Prostate gland (tissue), 2 donors: ENCODE measurements around the gene TMEM151A.
A peak's percentile ranks its signal among the peaks of the same experiment; 100 is the strongest.

Experiments used
- CTCF ChIP-seq, 4 experiments: fragments of 200-600 bp in 2 of 4; fragments of 450-650 bp in 2 of 4; sonication (generic) in 2 of 4; IDR thresholded peaks; 1 replicate in 3 of 4; 2 replicates in 1 of 4; pipeline ENCODE4 v1.5.1; 2016 to 2019; ENCODE audit warnings: antibody characterized with exemption in 4 of 4, mild to moderate bottlenecking in 2 of 4, moderate library complexity in 2 of 4
- POLR2A ChIP-seq: fragments of 450-650 bp; IDR thresholded peaks from one replicate; pipeline ENCODE4 v1.6.1; 2016; ENCODE audit warnings: antibody characterized with exemption, mild to moderate bottlenecking
- POLR2AphosphoS5 ChIP-seq: sonication (generic); formaldehyde crosslinking; IDR thresholded peaks from one replicate; pipeline ENCODE4 v1.6.1; 2017; ENCODE audit warnings: antibody characterized with exemption

DNA sequence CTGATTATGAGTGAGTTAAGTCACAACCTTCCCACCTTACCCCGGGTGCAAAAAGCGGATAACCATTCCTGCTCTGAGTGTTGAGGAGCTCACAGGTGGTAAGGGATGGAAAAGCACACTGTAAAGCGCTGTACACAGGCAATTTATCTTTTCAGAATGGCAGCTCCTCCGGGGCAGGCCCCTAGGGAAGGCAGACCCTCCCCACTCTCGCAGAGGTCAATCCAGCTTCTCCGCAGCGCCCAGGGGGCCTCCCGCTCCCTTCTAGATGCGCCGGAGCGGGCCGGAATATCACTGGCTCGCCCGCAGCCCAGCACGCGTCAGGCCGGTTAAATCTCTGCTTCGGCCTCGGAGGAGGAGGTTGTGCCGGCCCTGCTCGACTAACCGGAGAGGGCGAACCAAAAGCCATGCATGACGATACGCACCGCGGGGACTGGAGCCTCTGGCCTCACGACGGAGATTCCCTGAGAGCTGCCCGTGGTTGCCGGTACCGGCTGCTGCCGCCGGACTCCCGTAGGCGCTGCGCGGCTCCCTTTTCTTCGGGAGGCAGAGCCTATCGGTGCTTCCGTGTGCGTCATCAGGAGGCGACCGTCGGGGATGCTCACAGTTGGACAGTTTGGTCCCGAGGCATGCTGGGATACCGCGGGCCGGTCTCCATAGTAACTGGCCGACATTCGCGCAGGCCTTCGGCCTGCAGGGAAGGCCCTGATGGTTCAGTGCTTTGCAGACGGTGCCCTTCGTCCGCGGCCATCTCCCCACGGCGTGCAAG, 53.0 kb downstream of the TMEM151A start, which contains the start of gene BRMS1:
- TF ChIP-seq POLR2A = peak; percentile 82
- peak; percentile 99 for TF ChIP-seq POLR2AphosphoS5
- peak in 3 of 4 experiments; percentile 22 to 59 (median 44) for TF ChIP-seq CTCF (IDR thresholded peaks at IDR 0.05)
